ENCODE data around the gene SORBS1.

Gene SORBS1

DNA sequence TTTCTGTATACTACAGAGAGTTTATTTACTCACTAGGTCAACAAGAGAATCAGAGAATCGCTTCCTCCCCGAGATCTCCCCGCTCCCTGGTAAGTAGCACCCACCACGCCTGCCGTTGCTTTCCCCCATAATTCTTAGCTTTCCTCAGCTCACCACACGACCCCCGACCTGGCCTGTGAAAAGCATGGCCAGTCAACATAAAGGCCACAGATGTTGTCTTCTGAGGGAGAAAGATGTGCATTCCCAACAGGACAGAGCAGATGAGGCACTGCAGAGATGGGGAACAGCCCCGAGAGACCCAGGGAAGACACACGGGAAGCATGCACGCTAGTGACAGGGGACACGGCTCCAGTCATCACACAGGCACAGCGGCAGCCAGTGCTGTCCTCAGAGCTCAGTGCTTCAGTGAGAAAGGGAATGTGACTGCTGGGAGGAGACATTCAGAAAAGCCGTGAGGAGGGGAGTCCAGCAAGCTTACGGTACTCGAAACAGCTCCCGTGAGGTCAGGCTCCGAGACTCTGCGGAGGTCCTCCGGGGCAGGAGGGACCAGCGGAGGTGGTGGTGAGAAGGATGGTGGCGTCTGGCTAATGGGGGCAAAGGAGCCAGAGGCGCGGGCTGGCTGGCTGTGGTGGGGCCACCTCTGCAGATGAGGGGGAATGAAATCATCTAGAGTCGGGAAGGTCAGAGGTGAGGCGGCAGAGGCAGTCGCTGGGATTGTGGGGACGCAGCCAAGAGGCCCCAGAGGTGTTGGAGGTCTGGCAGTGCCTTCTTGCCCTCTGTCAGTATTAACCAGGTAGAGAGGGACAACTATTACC is 146.9 kb downstream of the SORBS1 start:
- no peak for DNase-seq (ENCODE audit: low read depth, low spot score)

DNA sequence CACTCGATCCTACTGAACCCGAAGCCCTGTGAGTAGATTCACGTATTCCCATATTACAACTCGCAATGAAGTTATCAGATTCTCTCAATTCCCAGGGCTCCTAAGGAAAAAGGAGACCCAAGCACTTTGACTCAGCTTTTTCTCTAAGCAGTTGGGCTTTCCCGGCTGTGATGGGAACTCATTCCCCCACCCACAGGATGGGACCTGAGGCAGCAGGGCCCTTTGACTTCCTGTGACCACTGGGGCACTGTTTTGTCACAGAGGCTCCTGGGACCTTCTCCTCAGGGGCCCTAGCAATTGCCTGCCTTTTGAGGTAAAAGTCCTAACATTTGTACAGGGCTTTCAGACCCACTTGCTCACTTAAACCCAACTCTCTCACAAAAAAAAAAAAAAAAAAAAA is 147.6 kb downstream of the SORBS1 start:
- DNase-seq (ENCODE audit: low read depth, low spot score): no peak

GRCh38 chr10:95411635-95412034 is 149.5 kb downstream of the SORBS1 start:
- no peak for DNase-seq (ENCODE audit: low read depth, low spot score)

DNA sequence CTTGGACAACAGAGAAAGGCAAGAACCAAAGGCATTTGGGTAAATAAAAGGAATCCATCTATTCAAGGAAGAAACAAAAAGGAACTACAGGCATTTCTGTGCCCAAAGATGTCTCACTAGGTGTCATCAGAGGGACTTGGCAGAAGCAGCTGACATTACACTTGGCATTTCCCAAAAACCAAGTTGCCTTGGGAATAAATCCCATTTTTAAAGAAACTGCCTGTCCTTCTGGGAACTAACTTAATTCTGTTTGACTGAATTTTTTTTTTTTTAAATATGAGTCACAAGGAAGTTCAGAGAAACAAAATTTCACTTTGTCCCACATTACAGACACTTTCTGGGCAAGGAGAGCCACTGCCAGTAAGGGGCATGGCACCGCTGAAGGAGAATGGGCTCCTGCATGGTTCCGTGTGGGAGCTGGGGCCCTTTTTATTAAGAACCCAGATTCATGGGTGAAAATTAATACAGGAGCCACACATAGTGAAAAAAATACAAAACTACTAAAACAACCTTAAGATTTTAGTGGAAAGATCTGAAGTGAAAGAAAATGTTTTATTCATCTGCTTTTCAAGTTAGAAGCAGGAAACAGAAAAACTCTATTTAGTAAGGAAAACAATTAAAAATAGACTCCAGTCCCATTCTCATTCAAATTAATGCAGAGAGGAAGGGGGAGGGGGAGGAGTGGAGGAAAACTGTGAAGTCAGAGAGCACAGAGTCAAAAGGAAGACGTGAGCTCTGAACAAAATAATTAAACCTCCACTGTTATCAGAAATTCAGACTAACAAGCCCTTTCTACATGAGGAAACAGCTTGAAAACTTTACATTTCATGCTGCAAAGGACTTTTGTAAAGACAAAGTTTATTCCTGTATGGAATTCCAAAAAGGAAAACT is 151.9 kb downstream of the SORBS1 start:
- DNase-seq (ENCODE audit: low read depth, low spot score): no peak

GRCh38 chr10:95408148-95408960 is 152.8 kb downstream of the SORBS1 start:
- no peak for DNase-seq (ENCODE audit: low read depth, low spot score)

GRCh38 chr10:95407546-95407945 is 153.6 kb downstream of the SORBS1 start:
- DNase-seq (ENCODE audit: low read depth, low spot score): no peak

DNA sequence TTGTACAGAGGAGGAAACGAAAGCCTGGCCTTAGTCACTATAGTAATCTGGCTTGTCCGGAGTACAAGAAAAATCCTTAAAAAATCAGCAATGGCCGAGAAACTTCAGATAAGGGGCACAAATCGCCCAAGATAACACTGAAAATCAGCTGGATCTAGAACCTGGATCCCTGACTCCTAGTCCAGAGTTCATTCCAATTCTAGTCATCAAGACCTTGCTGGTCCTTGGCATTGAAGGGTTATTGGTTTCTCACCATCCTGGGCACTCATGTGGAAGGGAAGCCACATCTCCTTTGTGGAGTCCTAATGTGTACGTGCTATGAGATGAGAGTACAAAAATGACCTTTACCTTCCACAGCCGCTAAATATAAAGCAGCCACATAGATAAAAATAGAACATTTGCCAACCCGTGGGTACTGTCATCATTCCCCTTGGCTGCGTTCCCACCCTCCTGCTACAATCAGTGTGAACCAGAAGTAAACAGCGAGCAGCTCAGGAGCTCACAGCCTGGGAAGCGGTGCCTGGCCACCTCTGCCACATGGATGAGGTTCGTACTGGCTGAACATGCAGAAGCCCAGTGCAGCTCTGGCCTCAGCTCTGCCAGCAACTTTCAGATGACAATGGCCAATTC is 154.4 kb downstream of the SORBS1 start:
- DNase-seq (ENCODE audit: low read depth, low spot score): no peak

- DNase-seq (ENCODE audit: low read depth, low spot score): no peak
These were observed 155.5 kb downstream of the SORBS1 start for GRCh38 chr10:95405655-95406054.

GRCh38 chr10:95404864-95405263 is 156.3 kb downstream of the SORBS1 start:
- no peak for DNase-seq (ENCODE audit: low read depth, low spot score)

GRCh38 chr10:95404462-95404858 is 156.7 kb downstream of the SORBS1 start:
- no peak for DNase-seq (ENCODE audit: low read depth, low spot score)

DNA sequence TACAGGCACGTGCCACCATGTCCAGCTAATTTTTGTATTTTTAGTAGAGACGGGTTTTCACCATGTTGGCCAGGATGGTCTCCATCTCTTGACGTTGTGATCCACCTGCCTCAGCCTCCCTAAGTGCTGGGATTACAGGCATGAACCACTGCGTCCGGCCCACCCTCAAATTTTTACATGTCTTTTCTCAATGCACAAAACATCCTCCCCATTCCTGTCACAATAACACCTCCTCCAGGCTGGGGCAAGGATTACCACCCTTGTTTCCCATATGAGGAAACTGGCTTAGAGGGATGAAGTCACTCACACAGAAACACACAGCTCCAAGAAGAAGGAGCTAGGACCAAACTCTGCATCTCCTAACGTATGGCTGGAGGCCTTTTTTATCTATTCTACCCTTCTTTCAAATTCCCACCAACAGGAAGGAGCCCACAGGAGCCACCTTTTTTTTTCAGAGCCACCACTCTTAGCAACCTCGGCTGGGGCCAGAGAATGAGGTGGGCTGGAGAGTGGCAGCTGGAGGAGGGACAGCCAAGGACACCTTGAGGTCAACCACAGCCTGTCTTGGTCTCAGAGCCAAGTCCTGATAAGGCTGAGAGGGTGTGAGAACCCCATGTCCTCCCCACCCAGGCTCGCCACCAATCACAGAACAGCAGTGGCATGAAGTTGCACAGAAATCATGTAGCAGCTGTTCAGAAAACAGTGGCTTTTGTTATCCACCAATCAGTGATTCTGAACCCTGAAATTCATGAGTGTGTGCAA is 157.3 kb downstream of the SORBS1 start:
- DNase-seq (ENCODE audit: low read depth, low spot score): no peak

GRCh38 chr10:95401704-95402469 is 159.3 kb downstream of the SORBS1 start:
- DNase-seq (ENCODE audit: low read depth, low spot score): no peak

- no peak for DNase-seq (ENCODE audit: low read depth, low spot score)
These were observed 160.4 kb downstream of the SORBS1 start for GRCh38 chr10:95400787-95401186.

DNA sequence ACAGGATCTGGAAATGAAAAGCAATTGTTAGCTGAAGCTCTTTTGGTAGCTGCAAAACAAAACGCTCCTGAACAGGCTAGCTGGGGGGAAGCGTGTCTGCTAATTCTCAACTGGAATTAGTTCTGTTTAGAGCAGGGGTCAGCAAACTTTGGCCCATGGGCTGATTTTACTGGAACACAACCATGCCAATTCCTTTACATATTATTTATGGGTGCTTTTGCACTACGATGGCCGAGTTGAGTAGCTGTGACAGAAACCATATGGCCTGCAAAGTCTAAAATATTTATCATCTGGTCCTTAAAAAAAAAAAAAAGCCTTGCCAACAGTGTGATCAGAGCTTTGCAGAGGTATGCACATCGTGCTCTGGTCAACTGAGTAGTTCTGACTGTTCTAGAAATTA is 162.0 kb downstream of the SORBS1 start:
- no peak for DNase-seq (ENCODE audit: low read depth, low spot score)

GRCh38 chr10:95397747-95398146 is 163.4 kb downstream of the SORBS1 start:
- DNase-seq (ENCODE audit: low read depth, low spot score): no peak

GRCh38 chr10:95395947-95396449 is 165.2 kb downstream of the SORBS1 start:
- no peak for DNase-seq (ENCODE audit: low read depth, low spot score)

GRCh38 chr10:95394161-95394880 is 166.8 kb downstream of the SORBS1 start:
- DNase-seq (ENCODE audit: low read depth, low spot score): no peak

GRCh38 chr10:95392681-95393164 is 168.4 kb downstream of the SORBS1 start:
- DNase-seq (ENCODE audit: low read depth, low spot score): no peak

DNA sequence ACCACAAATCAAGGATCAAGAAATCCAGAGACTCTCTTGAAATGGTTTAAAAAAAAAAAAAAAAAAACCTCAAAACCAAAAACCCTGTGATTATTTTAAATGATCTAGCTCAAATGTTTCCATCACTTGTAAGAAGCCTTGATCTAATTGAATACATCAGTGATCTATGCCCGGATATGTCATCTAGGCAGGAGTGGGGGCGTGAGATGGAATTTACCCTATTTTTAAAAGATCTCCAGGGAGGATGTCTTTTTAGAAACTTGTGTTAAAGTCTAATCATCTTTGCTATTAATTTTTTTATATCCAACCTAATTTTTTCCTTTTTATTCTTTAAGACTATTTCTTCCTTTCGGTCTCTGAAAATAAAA is 169.0 kb downstream of the SORBS1 start:
- no peak for DNase-seq (ENCODE audit: low read depth, low spot score)

Measured in activated naive CD8-positive, alpha-beta T cell treated with anti-CD3 and anti-CD28 coated beads, Interleukin-2, amount 50 U/mL, for 16 hours (primary cell).